Endothelial cell of umbilical vein (primary cell): ENCODE measurements around the gene PNISR.

Experiments
- EZH2 ChIP-seq: IDR thresholded peaks from 2 replicates; pipeline ENCODE4 v1.6.1; 2012; ENCODE audit warnings: borderline replicate concordance, low read depth, mild to moderate bottlenecking, moderate library complexity, low read length, inconsistent platforms; ENCODE audit not compliant: severe bottlenecking
- FOS ChIP-seq: IDR thresholded peaks from 2 replicates; pipeline ENCODE4 v1.6.1; 2011; ENCODE audit warnings: mild to moderate bottlenecking, low read length, moderate library complexity, borderline replicate concordance; ENCODE audit not compliant: insufficient read depth
- JUN ChIP-seq: IDR thresholded peaks from 2 replicates; pipeline ENCODE4 v1.6.1; 2011; ENCODE audit warnings: borderline replicate concordance, low read depth; ENCODE audit not compliant: insufficient read length, insufficient read depth
- MAX ChIP-seq: IDR thresholded peaks from 2 replicates; pipeline ENCODE4 v1.6.1; 2011; ENCODE audit not compliant: insufficient read depth, insufficient read length
- MYC ChIP-seq: IDR thresholded peaks from one replicate; pipeline ENCODE4 v1.6.1; 2011; ENCODE audit warnings: mild to moderate bottlenecking, low read depth, low read length
- POLR2A ChIP-seq: IDR thresholded peaks from 2 replicates; pipeline ENCODE4 v1.6.1; 2012; ENCODE audit warnings: low read depth, mild to moderate bottlenecking, control low read depth, low read length
- POLR2AphosphoS5 ChIP-seq: IDR thresholded peaks from 2 replicates; pipeline ENCODE4 v1.6.1; 2012; ENCODE audit warnings: low read depth, mild to moderate bottlenecking, control low read depth, low read length, moderate library complexity; ENCODE audit not compliant: insufficient read depth
- TF ChIP-seq, protein P1 (sequence below), 2 donors: IDR thresholded peaks; 1 replicate in 1 of 2; 2 replicates in 1 of 2; pipeline ENCODE4 v1.5.1; 2011; ENCODE audit warnings: low read length in 2 of 2, mild to moderate bottlenecking in 2 of 2, moderate library complexity in 2 of 2, control low read depth in 1 of 2, inconsistent platforms in 1 of 2, low read depth in 1 of 2; ENCODE audit not compliant: insufficient read depth in 1 of 2; ENCODE audit errors: extremely low read depth in 1 of 2

- TF ChIP-seq POLR2AphosphoS5 = no peak
- TF ChIP-seq MAX = no peak
- TF ChIP-seq, protein P1, sequence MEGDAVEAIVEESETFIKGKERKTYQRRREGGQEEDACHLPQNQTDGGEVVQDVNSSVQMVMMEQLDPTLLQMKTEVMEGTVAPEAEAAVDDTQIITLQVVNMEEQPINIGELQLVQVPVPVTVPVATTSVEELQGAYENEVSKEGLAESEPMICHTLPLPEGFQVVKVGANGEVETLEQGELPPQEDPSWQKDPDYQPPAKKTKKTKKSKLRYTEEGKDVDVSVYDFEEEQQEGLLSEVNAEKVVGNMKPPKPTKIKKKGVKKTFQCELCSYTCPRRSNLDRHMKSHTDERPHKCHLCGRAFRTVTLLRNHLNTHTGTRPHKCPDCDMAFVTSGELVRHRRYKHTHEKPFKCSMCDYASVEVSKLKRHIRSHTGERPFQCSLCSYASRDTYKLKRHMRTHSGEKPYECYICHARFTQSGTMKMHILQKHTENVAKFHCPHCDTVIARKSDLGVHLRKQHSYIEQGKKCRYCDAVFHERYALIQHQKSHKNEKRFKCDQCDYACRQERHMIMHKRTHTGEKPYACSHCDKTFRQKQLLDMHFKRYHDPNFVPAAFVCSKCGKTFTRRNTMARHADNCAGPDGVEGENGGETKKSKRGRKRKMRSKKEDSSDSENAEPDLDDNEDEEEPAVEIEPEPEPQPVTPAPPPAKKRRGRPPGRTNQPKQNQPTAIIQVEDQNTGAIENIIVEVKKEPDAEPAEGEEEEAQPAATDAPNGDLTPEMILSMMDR (IDR thresholded peaks at IDR 0.05; ENCODE audit: extremely low read depth in 1 of 2, insufficient read depth in 1 of 2, low read depth in 1 of 2, low read length in 2 of 2) = no peak
- TF ChIP-seq POLR2A = no peak
- no peak for TF ChIP-seq FOS
- no peak for TF ChIP-seq EZH2
- TF ChIP-seq JUN = no peak
- TF ChIP-seq MYC = no peak
Measured at GRCh38 chr6:99422912-99423311, 2.2 kb downstream of the PNISR start.
